DOHH2 (cell line): Measurements from ENCODE around the gene LDHAL6A.

Source experiments
- H3F3A ChIP-seq: fragments of 200-600 bp; sonication (generic), shearing (Covaris generic); 2 replicates; pipeline ENCODE4 v1.6.0; 2016; ENCODE audit warnings: antibody characterized with exemption, mild to moderate bottlenecking; ENCODE audit not compliant: control insufficient read depth, insufficient read depth
- H3K27ac ChIP-seq: fragments of 200-600 bp; sonication (generic); 2 replicates; pipeline ENCODE4 v1.5.1; 2014; ENCODE audit warnings: low read depth, mild to moderate bottlenecking, low read length, moderate library complexity
- H3K27me3 ChIP-seq: fragments of 200-600 bp; sonication (generic); 2 replicates; pipeline ENCODE4 v1.6.1; 2014; ENCODE audit warnings: mild to moderate bottlenecking, low read length, mixed read lengths; ENCODE audit not compliant: control insufficient read depth
- H3K36me3 ChIP-seq: fragments of 200-600 bp; sonication (generic); 2 replicates; pipeline ENCODE4 v1.6.1; 2014; ENCODE audit warnings: mild to moderate bottlenecking, low read length, moderate library complexity, mixed read lengths; ENCODE audit not compliant: control insufficient read depth
- H3K4me1 ChIP-seq: fragments of 200-600 bp; sonication (generic); 2 replicates; pipeline ENCODE4 v1.6.1; 2014; ENCODE audit warnings: mild to moderate bottlenecking, low read length, mixed read lengths; ENCODE audit not compliant: control insufficient read depth
- H3K4me2 ChIP-seq: fragments of 200-600 bp; sonication (generic); 2 replicates; pipeline ENCODE4 v1.6.0; 2014; ENCODE audit warnings: mild to moderate bottlenecking, low read length, moderate library complexity
- H3K4me3 ChIP-seq: fragments of 200-600 bp; sonication (generic); 2 replicates; pipeline ENCODE4 v1.5.1; 2014; ENCODE audit warnings: mild to moderate bottlenecking, low read length, mixed read lengths
- H3K79me2 ChIP-seq: fragments of 200-600 bp; sonication (generic); 2 replicates; pipeline ENCODE4 v1.6.1; 2014; ENCODE audit warnings: mild to moderate bottlenecking, low read length, mixed read lengths; ENCODE audit not compliant: control insufficient read depth
- H3K9me2 ChIP-seq: fragments of 200-600 bp; sonication (generic); replicated peaks from 2 replicates; pipeline ENCODE4 v1.6.1; 2014; ENCODE audit warnings: mild to moderate bottlenecking, low read length, mixed read lengths; ENCODE audit not compliant: control insufficient read depth
- H3K9me3 ChIP-seq: fragments of 200-600 bp; sonication (generic); 2 replicates; pipeline ENCODE4 v1.6.1; 2014; ENCODE audit warnings: antibody characterized with exemption, low read length, mixed read lengths; ENCODE audit not compliant: control insufficient read depth, insufficient read depth
- H4K20me1 ChIP-seq: fragments of 200-600 bp; sonication (generic); 2 replicates; pipeline ENCODE4 v1.6.0; 2014; ENCODE audit warnings: low read depth, mild to moderate bottlenecking, antibody characterized with exemption, low read length, moderate library complexity; ENCODE audit not compliant: control insufficient read depth, insufficient read depth
- EZH2phosphoT487 ChIP-seq: fragments of 200-600 bp; sonication (generic); IDR thresholded peaks from 2 replicates; pipeline ENCODE4 v1.6.1; 2017; ENCODE audit warnings: borderline replicate concordance, mild to moderate bottlenecking, antibody characterized with exemption, low read length, moderate library complexity, mixed read lengths
- TF ChIP-seq, protein P1 (sequence below): fragments of 200-600 bp; sonication (generic); IDR thresholded peaks from one replicate; pipeline ENCODE4 v1.5.1; 2014; ENCODE audit warnings: antibody characterized with exemption, mild to moderate bottlenecking, low read depth, low read length; ENCODE audit not compliant: poor library complexity, severe bottlenecking

Gene LDHAL6A

DNA sequence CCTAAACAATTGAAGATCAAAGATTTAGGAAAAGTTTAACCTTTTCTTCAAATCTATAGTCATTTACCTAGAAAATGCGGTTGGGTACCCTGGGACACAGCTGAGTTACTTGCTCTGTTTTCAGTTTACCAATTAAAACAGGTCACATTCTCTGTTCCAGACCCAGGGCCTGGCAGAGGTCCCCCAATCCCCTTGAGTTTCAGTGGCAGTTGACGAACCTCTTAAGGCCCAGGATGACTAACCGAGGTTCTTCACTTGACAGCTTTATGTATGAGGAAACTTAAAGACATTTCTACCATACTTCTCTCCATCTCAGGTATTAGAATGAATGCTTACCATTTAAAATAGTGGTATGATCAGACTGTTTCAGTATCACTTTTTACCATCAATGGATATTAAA, 16.3 kb downstream of the LDHAL6A start:
- H3K36me3 ChIP-seq = peaks cover 11% of the 10 kb centered on the region; the same call in 1 of the 2 replicates
- H3K9me2 ChIP-seq = no peaks in the 10 kb centered on the region
- H3K9me3 ChIP-seq = no peaks in the 10 kb centered on the region
- H3F3A ChIP-seq = 0 out of 2 replicates have a peak, but pooled peaks cover 2% of the 10 kb centered on the region
- no peak overlapping the region for H3K27ac ChIP-seq
- H4K20me1 ChIP-seq = no peaks in the 10 kb centered on the region
- no peak overlapping the region for H3K4me3 ChIP-seq
- no peaks in the 10 kb centered on the region for H3K4me1 ChIP-seq
- no peaks in the 10 kb centered on the region for H3K79me2 ChIP-seq
- no peak overlapping the region for H3K4me2 ChIP-seq
- TF ChIP-seq, protein P1, sequence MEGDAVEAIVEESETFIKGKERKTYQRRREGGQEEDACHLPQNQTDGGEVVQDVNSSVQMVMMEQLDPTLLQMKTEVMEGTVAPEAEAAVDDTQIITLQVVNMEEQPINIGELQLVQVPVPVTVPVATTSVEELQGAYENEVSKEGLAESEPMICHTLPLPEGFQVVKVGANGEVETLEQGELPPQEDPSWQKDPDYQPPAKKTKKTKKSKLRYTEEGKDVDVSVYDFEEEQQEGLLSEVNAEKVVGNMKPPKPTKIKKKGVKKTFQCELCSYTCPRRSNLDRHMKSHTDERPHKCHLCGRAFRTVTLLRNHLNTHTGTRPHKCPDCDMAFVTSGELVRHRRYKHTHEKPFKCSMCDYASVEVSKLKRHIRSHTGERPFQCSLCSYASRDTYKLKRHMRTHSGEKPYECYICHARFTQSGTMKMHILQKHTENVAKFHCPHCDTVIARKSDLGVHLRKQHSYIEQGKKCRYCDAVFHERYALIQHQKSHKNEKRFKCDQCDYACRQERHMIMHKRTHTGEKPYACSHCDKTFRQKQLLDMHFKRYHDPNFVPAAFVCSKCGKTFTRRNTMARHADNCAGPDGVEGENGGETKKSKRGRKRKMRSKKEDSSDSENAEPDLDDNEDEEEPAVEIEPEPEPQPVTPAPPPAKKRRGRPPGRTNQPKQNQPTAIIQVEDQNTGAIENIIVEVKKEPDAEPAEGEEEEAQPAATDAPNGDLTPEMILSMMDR = no peak
- TF ChIP-seq EZH2phosphoT487 = no peak
- H3K27me3 ChIP-seq = no peaks in the 10 kb centered on the region

- H3K4me3 ChIP-seq = no peak overlapping the region
- no peaks in the 10 kb centered on the region for H4K20me1 ChIP-seq
- H3K4me2 ChIP-seq = no peak overlapping the region
- no peak for TF ChIP-seq EZH2phosphoT487
- TF ChIP-seq, protein P1 = no peak
- peaks cover 15% of the 10 kb centered on the region for H3K36me3 ChIP-seq
- H3K4me1 ChIP-seq = no peaks in the 10 kb centered on the region
- no peaks in the 10 kb centered on the region for H3K79me2 ChIP-seq
- no peak overlapping the region for H3K27ac ChIP-seq
- H3K9me3 ChIP-seq = no peaks in the 10 kb centered on the region
- no peaks in the 10 kb centered on the region for H3K9me2 ChIP-seq
- no peaks in the 10 kb centered on the region for H3K27me3 ChIP-seq
- 0 out of 2 replicates have a peak, but pooled peaks cover 2% of the 10 kb centered on the region for H3F3A ChIP-seq
Observed at GRCh38 chr11:18472587-18472986, 16.9 kb downstream of the LDHAL6A start.

GRCh38 chr11:18479063-18479462, 23.4 kb downstream of the LDHAL6A start:
- no peaks in the 10 kb centered on the region for H3F3A ChIP-seq
- H3K4me3 ChIP-seq = no peak overlapping the region
- no peak overlapping the region for H3K4me2 ChIP-seq
- no peaks in the 10 kb centered on the region for H3K79me2 ChIP-seq
- no peaks in the 10 kb centered on the region for H3K4me1 ChIP-seq
- H3K9me3 ChIP-seq = no peaks in the 10 kb centered on the region
- H3K9me2 ChIP-seq = no peaks in the 10 kb centered on the region
- H4K20me1 ChIP-seq = no peaks in the 10 kb centered on the region
- peaks cover 78% of the 10 kb centered on the region for H3K36me3 ChIP-seq
- no peaks in the 10 kb centered on the region for H3K27me3 ChIP-seq
- no peak overlapping the region for H3K27ac ChIP-seq
- TF ChIP-seq, protein P1 = no peak
- TF ChIP-seq EZH2phosphoT487 = no peak
